ENCODE data around the gene PAOX. TPM values are rescaled to one million over a fixed set of nuclear protein-coding genes. Genes with fewer than 3 reads are reported as not detected.
A peak's percentile ranks its signal among the peaks of the same experiment; 100 is the strongest.

The PAOX gene
- total and polyA plus RNA-seq, 9 of the 15 experiments (the other 6 are each of a cell fraction or from before 2014, with no cell fraction given) = 0.80 to 6.4 (median 2.6) TPM

DNA sequence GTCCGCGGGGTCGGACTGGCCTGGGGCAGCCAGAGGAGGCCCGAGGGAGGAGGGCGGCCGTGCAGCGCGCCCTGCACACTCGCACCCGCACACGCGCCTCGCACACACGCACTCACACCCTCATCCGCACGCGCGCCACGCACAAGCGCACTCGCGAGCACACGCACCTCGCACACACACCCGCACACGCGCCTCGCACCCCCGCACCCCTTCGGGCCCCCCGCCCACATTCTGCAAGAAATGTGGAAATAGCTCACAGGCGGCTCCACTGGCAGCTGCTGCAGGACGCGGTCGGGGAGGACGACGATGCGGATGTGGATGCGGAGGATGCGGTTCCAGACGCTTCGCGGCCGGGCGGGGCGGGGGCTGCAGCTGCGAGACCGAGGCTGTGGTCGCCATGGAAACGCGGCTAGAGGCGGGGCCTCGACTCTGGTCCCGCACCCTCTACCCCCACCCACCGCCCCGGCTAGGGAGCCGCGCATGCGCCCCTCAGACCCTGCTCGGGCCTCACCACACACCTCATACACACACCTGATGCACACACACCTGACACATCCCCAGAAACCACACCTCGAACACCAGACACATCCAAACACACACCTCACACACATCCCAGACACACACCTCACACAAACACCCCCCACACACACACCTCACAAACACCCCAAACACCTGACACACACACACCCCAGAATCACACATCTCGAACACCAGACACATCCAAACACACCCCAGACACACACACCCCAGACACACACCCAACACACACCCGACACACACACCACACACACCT lies 42.3 kb upstream of the PAOX start, which contains the start of gene CALY:
CALY (minus strand) TSS at position 320 of the 793 bp plus-strand sequence. CDS start 7,907 bp downstream, outside the sequence.
- intact Hi-C loops (cut with micrococcal nuclease) (no loop called here), in situ Hi-C loops (cut with MboI) (no loop called here)
- 3% methylated on average over 20 of the region's 63 CpGs for WGBS (ENCODE audit: insufficient coverage, low coverage, missing lambda C conversion rate)
- Histone ChIP-seq H3K4me1 (replicated peaks in 1 of 2; ENCODE audit: control insufficient read depth in 2 of 2, insufficient read depth in 2 of 2, low read length in 2 of 2) (peaks cover 0 to 26% of the 10 kb centered on the region in 2 experiments; a peak in 2 of 5 replicates), H3K9ac (ENCODE audit: insufficient read depth in 1 of 2, low read depth in 2 of 2, low read length in 2 of 2) (no peak within 1 kb of the TSS), H3K79me2 (ENCODE audit: control insufficient read depth, insufficient read depth, low read length) (no peaks in the 10 kb centered on the region), H3K27ac (ENCODE audit: extremely low read depth, low read depth, low read length) (no peak within 1 kb of the TSS), H3K4me3 (no peak within 1 kb of the TSS), H3K27me3 (ENCODE audit: control insufficient read depth in 2 of 2, insufficient read depth in 2 of 2, low read length in 2 of 2) (peaks cover 6 to 10% of the 10 kb centered on the region in 2 experiments; a peak in 4 of 5 replicates), H3K4me2 (ENCODE audit: insufficient read depth, low read length) (no peak within 1 kb of the TSS), H3K36me3 (ENCODE audit: control insufficient read depth, insufficient read depth, low read length) (no peaks in the 10 kb centered on the region), H4K20me1 (replicated peaks; ENCODE audit: control insufficient read depth, insufficient read depth, low read length) (no peaks in the 10 kb centered on the region), H3K9me1 (ENCODE audit: control insufficient read depth, insufficient read depth, low read length) (no peaks in the 10 kb centered on the region), H3K9me3 (replicated peaks; ENCODE audit: control insufficient read depth, insufficient read depth, low read depth, low read length) (no peaks in the 10 kb centered on the region), H2AFZ (ENCODE audit: low read depth, low read length) (no peak within 1 kb of the TSS)
- FAIRE-seq (no peak), ATAC-seq (peak; percentile 81), DNase-seq (ENCODE audit: extremely low read depth in 1 of 4, low spot score in 3 of 4) (peak; percentile 53 to 78 (median 74))
- ChIA-PET POLR2A (interaction anchor here (1.0 kb wide), 1 partner anchor 15 kb away, joined by 4 read pairs; no protein-coding TSS in a partner anchor), CTCF (ENCODE audit: low intra/inter-chr PET ratio) (no interaction called here)
- no TSS peak for BruUV-seq (replicated peaks)
- TF ChIP-seq ZNF764 (CRISPR knock-in tag; IDR thresholded peaks at IDR 0.05; ENCODE audit: low read depth) (no peak), ZSCAN32 (CRISPR knock-in tag; IDR thresholded peaks at IDR 0.05) (no peak), NFIX (CRISPR knock-in tag; IDR thresholded peaks at IDR 0.05; ENCODE audit: low read depth) (no peak), ZNF324 (CRISPR knock-in tag; IDR thresholded peaks at IDR 0.05) (no peak), ZNF263 (CRISPR knock-in tag; IDR thresholded peaks at IDR 0.05; ENCODE audit: borderline replicate concordance) (0 out of 2 replicates have a peak, but pooled peaks have one; percentile 20), ZSCAN29 (IDR thresholded peaks at IDR 0.05) (0 out of 2 replicates have a peak, but pooled peaks have one; percentile 34), SMARCA5 (IDR thresholded peaks at IDR 0.05) (no peak), HNRNPK (IDR thresholded peaks at IDR 0.05; ENCODE audit: low read depth, low read length, poor library complexity, severe bottlenecking) (no peak), ZNF133 (CRISPR knock-in tag; IDR thresholded peaks at IDR 0.05) (no peak), SIX5 (IDR thresholded peaks at IDR 0.05; ENCODE audit: borderline replicate concordance in 1 of 2, insufficient read depth in 1 of 2, low read depth in 1 of 2, low read length in 2 of 2) (no peak), HEY1 (CRISPR knock-in tag; IDR thresholded peaks at IDR 0.05; ENCODE audit: borderline replicate concordance) (no peak), NRF1 (conservative IDR thresholded peaks at IDR 0.05 in 1 of 2, IDR thresholded peaks at IDR 0.05 in 1 of 2) (peak; percentile 84 to 86), LCOR (CRISPR knock-in tag; IDR thresholded peaks at IDR 0.05) (no peak), ZBTB1 (CRISPR knock-in tag; IDR thresholded peaks at IDR 0.05; ENCODE audit: borderline replicate concordance, low read depth) (peak; percentile 69; the same call in 1 of the 2 replicates)
- TF ChIP-seq, protein P1, sequence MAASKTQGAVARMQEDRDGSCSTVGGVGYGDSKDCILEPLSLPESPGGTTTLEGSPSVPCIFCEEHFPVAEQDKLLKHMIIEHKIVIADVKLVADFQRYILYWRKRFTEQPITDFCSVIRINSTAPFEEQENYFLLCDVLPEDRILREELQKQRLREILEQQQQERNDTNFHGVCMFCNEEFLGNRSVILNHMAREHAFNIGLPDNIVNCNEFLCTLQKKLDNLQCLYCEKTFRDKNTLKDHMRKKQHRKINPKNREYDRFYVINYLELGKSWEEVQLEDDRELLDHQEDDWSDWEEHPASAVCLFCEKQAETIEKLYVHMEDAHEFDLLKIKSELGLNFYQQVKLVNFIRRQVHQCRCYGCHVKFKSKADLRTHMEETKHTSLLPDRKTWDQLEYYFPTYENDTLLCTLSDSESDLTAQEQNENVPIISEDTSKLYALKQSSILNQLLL (CRISPR knock-in tag; IDR thresholded peaks at IDR 0.05; ENCODE audit: borderline replicate concordance) = no peak
- TF ChIP-seq, protein P2, sequence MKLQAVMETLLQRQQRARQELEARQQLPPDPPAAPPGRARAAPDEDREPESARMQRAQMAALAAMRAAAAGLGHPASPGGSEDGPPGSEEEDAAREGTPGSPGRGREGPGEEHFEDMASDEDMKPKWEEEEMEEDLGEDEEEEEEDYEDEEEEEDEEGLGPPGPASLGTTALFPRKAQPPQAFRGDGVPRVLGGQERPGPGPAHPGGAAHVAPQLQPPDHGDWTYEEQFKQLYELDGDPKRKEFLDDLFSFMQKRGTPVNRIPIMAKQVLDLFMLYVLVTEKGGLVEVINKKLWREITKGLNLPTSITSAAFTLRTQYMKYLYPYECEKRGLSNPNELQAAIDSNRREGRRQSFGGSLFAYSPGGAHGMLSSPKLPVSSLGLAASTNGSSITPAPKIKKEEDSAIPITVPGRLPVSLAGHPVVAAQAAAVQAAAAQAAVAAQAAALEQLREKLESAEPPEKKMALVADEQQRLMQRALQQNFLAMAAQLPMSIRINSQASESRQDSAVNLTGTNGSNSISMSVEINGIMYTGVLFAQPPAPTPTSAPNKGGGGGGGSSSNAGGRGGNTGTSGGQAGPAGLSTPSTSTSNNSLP (IDR thresholded peaks at IDR 0.05; ENCODE audit: borderline replicate concordance, low read depth, low read length) = no peak
- TF ChIP-seq, protein P3, sequence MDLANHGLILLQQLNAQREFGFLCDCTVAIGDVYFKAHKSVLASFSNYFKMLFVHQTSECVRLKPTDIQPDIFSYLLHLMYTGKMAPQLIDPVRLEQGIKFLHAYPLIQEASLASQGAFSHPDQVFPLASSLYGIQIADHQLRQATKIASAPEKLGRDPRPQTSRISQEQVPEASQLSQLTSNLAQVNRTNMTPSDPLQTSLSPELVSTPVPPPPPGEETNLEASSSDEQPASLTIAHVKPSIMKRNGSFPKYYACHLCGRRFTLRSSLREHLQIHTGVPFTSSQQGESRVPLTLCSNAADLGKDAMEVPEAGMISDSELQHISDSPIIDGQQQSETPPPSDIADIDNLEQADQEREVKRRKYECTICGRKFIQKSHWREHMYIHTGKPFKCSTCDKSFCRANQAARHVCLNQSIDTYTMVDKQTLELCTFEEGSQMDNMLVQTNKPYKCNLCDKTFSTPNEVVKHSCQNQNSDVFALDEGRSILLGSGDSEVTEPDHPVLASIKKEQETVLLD (IDR thresholded peaks at IDR 0.05) = peak; percentile 57; the same call in 1 of the 2 replicates

Data from K562 (cell line).